HL-60 (cell line): Measurements from ENCODE around the gene PDCD4.

Experiments used
- DNase-seq, 2 experiments: peaks; one replicate each; pipeline ENCODE4 v3.0.0-alpha.2; 2010 to 2020; ENCODE audit warnings: low read depth in 1 of 2, low spot score in 1 of 2
- H3K27ac ChIP-seq: fragments of 250-450 bp; sonication (Bioruptor Pico); replicated peaks from 2 replicates; pipeline ENCODE4 v1.5.1; 2020; ENCODE audit warnings: mild to moderate bottlenecking, moderate library complexity
- H3K27me3 ChIP-seq: fragments of 250-450 bp; sonication (Bioruptor Pico); 2 replicates; pipeline ENCODE4 v1.5.1; 2021; ENCODE audit warnings: mild to moderate bottlenecking, moderate library complexity; ENCODE audit not compliant: insufficient read depth, poor library complexity, severe bottlenecking
- H3K4me3 ChIP-seq: replicated peaks from 2 replicates; pipeline ENCODE4 v1.5.1; 2011; ENCODE audit warnings: mild to moderate bottlenecking, control low read depth, low read length; ENCODE audit not compliant: insufficient read depth
- GABPA ChIP-seq: IDR thresholded peaks from 2 replicates; pipeline ENCODE4 v1.6.1; 2012; ENCODE audit warnings: low read depth
- POLR2AphosphoS5 ChIP-seq: IDR thresholded peaks from 2 replicates; pipeline ENCODE4 v1.6.1; 2012; ENCODE audit warnings: low read depth
- SPI1 ChIP-seq: IDR thresholded peaks from 2 replicates; pipeline ENCODE4 v1.6.1; 2012; ENCODE audit warnings: low read depth, mild to moderate bottlenecking, borderline replicate concordance
- TF ChIP-seq, protein P1 (sequence below): IDR thresholded peaks from 2 replicates; pipeline ENCODE4 v1.6.1; 2012; ENCODE audit warnings: low read depth; ENCODE audit not compliant: insufficient replicate concordance
- TF ChIP-seq, protein P2 (sequence below): IDR thresholded peaks from one replicate; pipeline ENCODE4 v1.5.1; 2011; ENCODE audit warnings: low read length, control low read depth, inconsistent platforms; ENCODE audit not compliant: insufficient read depth

PDCD4 gene

DNA sequence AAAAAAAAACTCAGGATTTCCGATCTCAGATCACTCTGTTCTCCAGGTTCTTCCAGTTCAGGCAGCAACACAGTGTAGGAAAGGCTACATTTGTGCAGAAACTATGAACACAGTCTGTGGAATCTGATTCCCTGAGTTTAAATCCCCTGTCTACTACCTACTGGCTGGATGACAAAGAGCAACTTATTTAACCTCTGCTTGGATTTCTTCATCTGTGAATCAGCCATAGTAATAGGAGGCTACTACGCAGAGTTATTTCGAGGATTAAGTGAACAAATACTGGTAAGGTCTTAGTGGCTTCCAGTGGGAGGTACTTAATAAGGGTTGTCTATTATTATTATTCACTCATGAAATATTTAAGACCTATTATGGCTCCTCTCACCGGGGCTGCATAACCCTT lies 44.3 kb upstream of the PDCD4 start:
- H3K27me3 ChIP-seq, result no peaks in the 10 kb centered on the region
- H3K4me3 ChIP-seq, result no peak overlapping the region
- TF ChIP-seq, protein P1, sequence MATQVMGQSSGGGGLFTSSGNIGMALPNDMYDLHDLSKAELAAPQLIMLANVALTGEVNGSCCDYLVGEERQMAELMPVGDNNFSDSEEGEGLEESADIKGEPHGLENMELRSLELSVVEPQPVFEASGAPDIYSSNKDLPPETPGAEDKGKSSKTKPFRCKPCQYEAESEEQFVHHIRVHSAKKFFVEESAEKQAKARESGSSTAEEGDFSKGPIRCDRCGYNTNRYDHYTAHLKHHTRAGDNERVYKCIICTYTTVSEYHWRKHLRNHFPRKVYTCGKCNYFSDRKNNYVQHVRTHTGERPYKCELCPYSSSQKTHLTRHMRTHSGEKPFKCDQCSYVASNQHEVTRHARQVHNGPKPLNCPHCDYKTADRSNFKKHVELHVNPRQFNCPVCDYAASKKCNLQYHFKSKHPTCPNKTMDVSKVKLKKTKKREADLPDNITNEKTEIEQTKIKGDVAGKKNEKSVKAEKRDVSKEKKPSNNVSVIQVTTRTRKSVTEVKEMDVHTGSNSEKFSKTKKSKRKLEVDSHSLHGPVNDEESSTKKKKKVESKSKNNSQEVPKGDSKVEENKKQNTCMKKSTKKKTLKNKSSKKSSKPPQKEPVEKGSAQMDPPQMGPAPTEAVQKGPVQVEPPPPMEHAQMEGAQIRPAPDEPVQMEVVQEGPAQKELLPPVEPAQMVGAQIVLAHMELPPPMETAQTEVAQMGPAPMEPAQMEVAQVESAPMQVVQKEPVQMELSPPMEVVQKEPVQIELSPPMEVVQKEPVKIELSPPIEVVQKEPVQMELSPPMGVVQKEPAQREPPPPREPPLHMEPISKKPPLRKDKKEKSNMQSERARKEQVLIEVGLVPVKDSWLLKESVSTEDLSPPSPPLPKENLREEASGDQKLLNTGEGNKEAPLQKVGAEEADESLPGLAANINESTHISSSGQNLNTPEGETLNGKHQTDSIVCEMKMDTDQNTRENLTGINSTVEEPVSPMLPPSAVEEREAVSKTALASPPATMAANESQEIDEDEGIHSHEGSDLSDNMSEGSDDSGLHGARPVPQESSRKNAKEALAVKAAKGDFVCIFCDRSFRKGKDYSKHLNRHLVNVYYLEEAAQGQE, result no peak
- TF ChIP-seq POLR2AphosphoS5, result no peak
- TF ChIP-seq SPI1, result no peak
- TF ChIP-seq, protein P2, sequence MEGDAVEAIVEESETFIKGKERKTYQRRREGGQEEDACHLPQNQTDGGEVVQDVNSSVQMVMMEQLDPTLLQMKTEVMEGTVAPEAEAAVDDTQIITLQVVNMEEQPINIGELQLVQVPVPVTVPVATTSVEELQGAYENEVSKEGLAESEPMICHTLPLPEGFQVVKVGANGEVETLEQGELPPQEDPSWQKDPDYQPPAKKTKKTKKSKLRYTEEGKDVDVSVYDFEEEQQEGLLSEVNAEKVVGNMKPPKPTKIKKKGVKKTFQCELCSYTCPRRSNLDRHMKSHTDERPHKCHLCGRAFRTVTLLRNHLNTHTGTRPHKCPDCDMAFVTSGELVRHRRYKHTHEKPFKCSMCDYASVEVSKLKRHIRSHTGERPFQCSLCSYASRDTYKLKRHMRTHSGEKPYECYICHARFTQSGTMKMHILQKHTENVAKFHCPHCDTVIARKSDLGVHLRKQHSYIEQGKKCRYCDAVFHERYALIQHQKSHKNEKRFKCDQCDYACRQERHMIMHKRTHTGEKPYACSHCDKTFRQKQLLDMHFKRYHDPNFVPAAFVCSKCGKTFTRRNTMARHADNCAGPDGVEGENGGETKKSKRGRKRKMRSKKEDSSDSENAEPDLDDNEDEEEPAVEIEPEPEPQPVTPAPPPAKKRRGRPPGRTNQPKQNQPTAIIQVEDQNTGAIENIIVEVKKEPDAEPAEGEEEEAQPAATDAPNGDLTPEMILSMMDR, result no peak
- no peak for TF ChIP-seq GABPA
- DNase-seq, result no peak
- no peak overlapping the region for H3K27ac ChIP-seq

DNA sequence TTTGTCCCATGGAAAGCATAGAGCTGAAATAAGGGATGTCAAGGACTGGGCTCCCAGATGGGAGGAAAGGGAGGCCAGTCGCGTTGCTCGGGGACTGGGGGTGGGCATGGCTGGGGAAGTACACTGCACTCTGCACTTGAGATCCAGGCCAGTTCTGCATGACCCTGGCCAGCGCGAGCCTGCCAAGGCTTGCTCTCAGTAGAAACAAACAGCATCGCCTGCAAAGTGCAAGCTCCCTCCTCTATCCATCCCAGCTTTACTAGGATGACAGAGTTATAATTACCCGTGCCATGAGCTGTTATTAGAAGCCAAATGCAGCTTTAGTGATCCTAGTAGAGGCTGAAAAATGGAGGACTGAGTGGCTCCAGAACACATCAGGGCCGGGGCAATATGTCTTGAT lies 43.9 kb upstream of the PDCD4 start:
- no peak for TF ChIP-seq SPI1
- TF ChIP-seq, protein P1, result no peak
- TF ChIP-seq, protein P2, result no peak
- no peak for TF ChIP-seq GABPA
- no peak for TF ChIP-seq POLR2AphosphoS5
- no peak overlapping the region for H3K27ac ChIP-seq
- no peak for DNase-seq

DNA sequence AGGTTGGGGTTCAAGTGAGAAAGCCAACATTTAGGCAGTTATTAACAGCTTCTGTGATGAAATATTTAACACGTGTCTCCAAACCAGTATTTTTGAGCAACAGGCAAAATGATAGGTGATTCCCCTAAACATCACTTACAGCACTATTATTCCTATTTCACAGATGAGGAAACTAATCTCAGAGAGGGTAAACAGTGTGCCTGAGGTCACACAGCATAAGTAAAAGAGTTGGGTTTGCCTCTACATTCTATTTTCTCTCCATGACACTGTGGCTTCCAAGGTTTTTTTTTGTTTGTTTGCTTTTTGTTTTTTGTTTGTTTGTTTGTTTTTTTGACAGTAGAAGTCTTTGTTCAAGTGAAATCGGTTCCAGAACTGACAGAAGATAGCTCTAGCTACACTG lies 43.2 kb upstream of the PDCD4 start:
- no peak for DNase-seq
- Histone ChIP-seq H3K27me3 (no peaks in the 10 kb centered on the region), H3K27ac (no peak overlapping the region), H3K4me3 (no peak overlapping the region)
- TF ChIP-seq, protein P2, result no peak
- TF ChIP-seq GABPA (no peak), SPI1 (no peak), POLR2AphosphoS5 (no peak)
- TF ChIP-seq, protein P1, result no peak

More for the DNA sequence above, 43.9 kb upstream of the PDCD4 start:
- no peaks in the 10 kb centered on the region for H3K27me3 ChIP-seq
- no peak overlapping the region for H3K4me3 ChIP-seq
